Lower lobe of right lung (tissue), 2 donors: ENCODE data around the gene NXN. TPM values are rescaled to one million over a fixed set of nuclear protein-coding genes. Genes with fewer than 3 reads are reported as not detected.
"Not testable (repeated sequence)": the region's sequence is repeated elsewhere in the genome, so short reads cannot be mapped to it uniquely, and the experiment has no call there.

ENCODE experiments used
- ATAC-seq, 2 donors: fragments of 200-7000 bp; cut with Tn5 transposase; one replicate each; pipeline ENCODE4 v1.9.1; 2020 to 2022; ENCODE audit warnings: mild to moderate bottlenecking in 2 of 2, moderate library complexity in 2 of 2
- DNase-seq: peaks from one replicate; pipeline ENCODE4 v3.0.0-alpha.2; 2020
- H3K27ac ChIP-seq: fragments of 200-600 bp; one replicate; pipeline ENCODE4 v1.8.0; 2022
- H3K27me3 ChIP-seq: fragments of 200-600 bp; one replicate; pipeline ENCODE4 v1.8.0; 2022; ENCODE audit warnings: low read depth
- H3K36me3 ChIP-seq: fragments of 200-600 bp; one replicate; pipeline ENCODE4 v1.8.0; 2022; ENCODE audit warnings: mild to moderate bottlenecking
- H3K4me1 ChIP-seq: fragments of 200-600 bp; one replicate; pipeline ENCODE4 v1.8.0; 2022
- H3K4me3 ChIP-seq: fragments of 200-600 bp; one replicate; pipeline ENCODE4 v1.8.0; 2022; ENCODE audit warnings: mild to moderate bottlenecking
- H3K9me3 ChIP-seq: fragments of 200-600 bp; one replicate; pipeline ENCODE4 v1.8.0; 2022
- CTCF ChIP-seq: fragments of 200-600 bp; IDR thresholded peaks from one replicate; pipeline ENCODE4 v1.8.0; 2022; ENCODE audit warnings: antibody characterized with exemption, mild to moderate bottlenecking
- intact Hi-C: fragments of 100-400 bp; cut with DNase I; formaldehyde crosslinking; loops from one replicate; pipeline ENCODE4 v1.11.0; 2022
- total RNA-seq: library from RNA; stranded (reverse); fragmentation: NEBNext Ultra II Directional; extraction: Animal tissue kit (Norgen Biotek cat#: 25700); gene quantifications from one replicate; pipeline ENCODE4 v1.2.1, GENCODE V29; 2021
- donor health status: DM: no; HTN: yes; CAD: no; lungs with severe emphysema.

The NXN gene
- total RNA-seq, 1 donor from 2014 or later, result 42.6 TPM

- Histone ChIP-seq H3K4me3 (no peak overlapping the region), H3K9me3 (no peaks in the 10 kb centered on the region), H3K36me3 (no peaks in the 10 kb centered on the region), H3K27me3 (no peaks in the 10 kb centered on the region), H3K4me1 (peaks cover 18% of the 10 kb centered on the region), H3K27ac (no peak overlapping the region)
- ATAC-seq, result no peak
- intact Hi-C loops, result no loop called here
- no peak for TF ChIP-seq CTCF
- DNase-seq, result no peak
Measured at GRCh38 chr17:856149-856548, 123.4 kb downstream of the NXN start.

- ATAC-seq, result no peak
- H3K4me3 ChIP-seq, result no peak overlapping the region
- H3K27ac ChIP-seq, result no peak overlapping the region
- no peak for TF ChIP-seq CTCF
- H3K27me3 ChIP-seq, result no peaks in the 10 kb centered on the region
- DNase-seq, result no peak
- H3K36me3 ChIP-seq, result no peaks in the 10 kb centered on the region
- intact Hi-C loops, result no loop called here
- no peaks in the 10 kb centered on the region for H3K9me3 ChIP-seq
- peaks cover 18% of the 10 kb centered on the region for H3K4me1 ChIP-seq
Measured at GRCh38 chr17:855569-855968, 124.0 kb downstream of the NXN start.

GRCh38 chr17:852850-853249 is 126.7 kb downstream of the NXN start:
- ATAC-seq, H3K27me3 ChIP-seq, intact Hi-C loops, H3K9me3 ChIP-seq, H3K4me1 ChIP-seq, H3K4me3 ChIP-seq, H3K27ac ChIP-seq, H3K36me3 ChIP-seq, DNase-seq: not testable (repeated sequence)

- H3K27ac ChIP-seq, result no peak overlapping the region
Measured at GRCh38 chr17:852349-852748, 127.2 kb downstream of the NXN start.

GRCh38 chr17:851924-852323 is 127.7 kb downstream of the NXN start:
- intact Hi-C loops, result no loop called here
- H3K27ac ChIP-seq, result no peak overlapping the region

More at GRCh38 chr17:852349-852748, 127.2 kb downstream of the NXN start:
- H3K36me3 ChIP-seq, result no peaks in the 10 kb centered on the region
- ATAC-seq, result no peak
- no peaks in the 10 kb centered on the region for H3K9me3 ChIP-seq
- no peak for TF ChIP-seq CTCF
- intact Hi-C loops, result no loop called here
- peaks cover 11% of the 10 kb centered on the region for H3K4me1 ChIP-seq
- no peaks in the 10 kb centered on the region for H3K27me3 ChIP-seq
- H3K4me3 ChIP-seq, result no peak overlapping the region
- DNase-seq, result no peak

More at GRCh38 chr17:851924-852323, 127.7 kb downstream of the NXN start:
- peaks cover 16% of the 10 kb centered on the region for H3K4me1 ChIP-seq
- DNase-seq, result no peak
- ATAC-seq, result no peak
- H3K4me3 ChIP-seq, result no peak overlapping the region
- H3K9me3 ChIP-seq, result no peaks in the 10 kb centered on the region
- no peaks in the 10 kb centered on the region for H3K36me3 ChIP-seq
- no peak for TF ChIP-seq CTCF
- no peaks in the 10 kb centered on the region for H3K27me3 ChIP-seq
